GM12878 (cell line): Measurements from ENCODE around the gene SYNDIG1. TPM values are rescaled to one million over a fixed set of nuclear protein-coding genes. Genes with fewer than 3 reads are reported as not detected.

Experiments used
- ATAC-seq: fragments of 200-7000 bp; cut with Tn5 transposase; 3 replicates; pipeline ENCODE4 v1.9.1; 2020; ENCODE audit warnings: mild to moderate bottlenecking, moderate library complexity
- BruUV-seq: library from RNA; stranded (reverse); fragments of 400-500 nt; replicated peaks from 2 replicates; lab custom pipeline; 2021; lab: Mats Ljungman, UMichigan
- CTCF ChIA-PET: fragments of 300-600 bp; sonication (Branson Sonifier 250); formaldehyde crosslinking; extraction: SDS; loops from one replicate; lab custom pipeline; 2021; ENCODE audit warnings: inconsistent platforms; lab: Yijun Ruan, JAX
- POLR2A ChIA-PET: fragments of 350-600 bp; formaldehyde crosslinking; extraction: SDS; loops from one replicate; lab custom pipeline; 2021; ENCODE audit warnings: inconsistent platforms; lab: Charles Lee
- RAD21 ChIA-PET: fragments of 300-600 bp; sonication (Branson Sonifier 250); formaldehyde crosslinking; loops from one replicate; lab custom pipeline; 2023; ENCODE audit warnings: antibody characterized with exemption; ENCODE audit not compliant: unreplicated experiment; lab: Charles Lee
- SMC1A ChIA-PET: fragments of 300-600 bp; sonication (Branson Sonifier 250); formaldehyde crosslinking; loops from one replicate; lab custom pipeline; 2023; ENCODE audit not compliant: unreplicated experiment, uncharacterized antibody; lab: Charles Lee
- DNase-seq: peaks from one replicate; pipeline ENCODE4 v3.0.0-alpha.2; 2011; ENCODE audit warnings: low read depth, low spot score
- FAIRE-seq: peaks from 3 replicates; lab custom pipeline; 2011; peaks lifted over from hg19 to GRCh38; lab: Jason Lieb, UNC
- H2AFZ ChIP-seq: 2 replicates; pipeline ENCODE4 v1.6.0; 2011; ENCODE audit warnings: low read depth, low read length, control low read depth; ENCODE audit not compliant: control insufficient read depth
- H3K27ac ChIP-seq: 2 replicates; pipeline ENCODE4 v1.5.1; 2011; ENCODE audit warnings: control low read depth; ENCODE audit not compliant: control insufficient read depth, insufficient read depth
- H3K27me3 ChIP-seq, 2 experiments: replicated peaks in 1 of 2; 2 replicates each; pipeline versions ENCODE4 v1.6.0 to v1.6.1; 2011; ENCODE audit warnings: low read length in 1 of 2; ENCODE audit not compliant: control insufficient read depth in 2 of 2, insufficient read depth in 2 of 2
- H3K36me3 ChIP-seq, 2 experiments: 2 replicates each; pipeline ENCODE4 v1.5.1; 2011; ENCODE audit warnings: low read length in 1 of 2; ENCODE audit not compliant: control insufficient read depth in 2 of 2, insufficient read depth in 2 of 2
- H3K4me1 ChIP-seq: 2 replicates; pipeline ENCODE4 v1.6.1; 2011; ENCODE audit warnings: mild to moderate bottlenecking, low read length, moderate library complexity, mixed read lengths; ENCODE audit not compliant: control insufficient read depth, insufficient read depth
- H3K4me2 ChIP-seq: 2 replicates; pipeline ENCODE4 v1.6.0; 2011; ENCODE audit warnings: control low read depth; ENCODE audit not compliant: control insufficient read depth, insufficient read depth
- H3K4me3 ChIP-seq: fragments of 200-600 bp; sonication (generic); 2 replicates; pipeline ENCODE4 v1.5.1; 2016
- H3K79me2 ChIP-seq: 2 replicates; pipeline ENCODE4 v1.6.0; 2011; ENCODE audit warnings: low read length; ENCODE audit not compliant: control insufficient read depth, insufficient read depth
- H3K9ac ChIP-seq: 2 replicates; pipeline ENCODE4 v1.8.0; 2011; ENCODE audit warnings: low read length, control low read depth, mixed read lengths; ENCODE audit not compliant: control insufficient read depth, insufficient read depth
- H3K9me3 ChIP-seq: replicated peaks from 3 replicates; pipeline ENCODE4 v1.5.1; 2011; ENCODE audit warnings: mild to moderate bottlenecking, low read length; ENCODE audit not compliant: control insufficient read depth, insufficient read depth
- H4K20me1 ChIP-seq: 2 replicates; pipeline ENCODE4 v1.6.0; 2011; ENCODE audit not compliant: control insufficient read depth, insufficient read depth
- BMI1 ChIP-seq: fragments of 450-650 bp; IDR thresholded peaks from 2 replicates; pipeline ENCODE4 v1.6.1; 2016; ENCODE audit warnings: mild to moderate bottlenecking, moderate library complexity, borderline replicate concordance
- ETV6 ChIP-seq, 2 experiments: fragments of 450-650 bp in 1 of 2; IDR thresholded peaks in 1 of 2; conservative IDR thresholded peaks in 1 of 2; 2 replicates each; pipeline ENCODE4 v1.6.1; 2014; ENCODE audit warnings: antibody characterized with exemption in 1 of 2, borderline replicate concordance in 1 of 2, low read depth in 1 of 2, mild to moderate bottlenecking in 1 of 2, moderate library complexity in 1 of 2
- HDAC2 ChIP-seq: fragments of 200-600 bp; sonication (generic); IDR thresholded peaks from 2 replicates; pipeline ENCODE4 v1.6.1; 2017
- MTA2 ChIP-seq: fragments of 450-650 bp; IDR thresholded peaks from 2 replicates; pipeline ENCODE4 v1.6.1; 2016; ENCODE audit warnings: low read depth, mild to moderate bottlenecking, moderate library complexity
- NR2C2 ChIP-seq: IDR thresholded peaks from 2 replicates; pipeline ENCODE4 v1.6.1; 2011; ENCODE audit warnings: borderline replicate concordance, low read depth; ENCODE audit not compliant: control insufficient read depth, insufficient read length
- NR2F1 ChIP-seq: fragments of 450-650 bp; conservative IDR thresholded peaks from 2 replicates; pipeline ENCODE4 v1.6.1; 2017; ENCODE audit warnings: mild to moderate bottlenecking
- PKNOX1 ChIP-seq: fragments of 450-650 bp; IDR thresholded peaks from 2 replicates; pipeline ENCODE4 v1.6.1; 2016; ENCODE audit warnings: mild to moderate bottlenecking
- RBBP5 ChIP-seq: fragments of 200-600 bp; sonication (generic); conservative IDR thresholded peaks from 2 replicates; pipeline ENCODE4 v1.6.1; 2016
- RUNX3 ChIP-seq: IDR thresholded peaks from 2 replicates; pipeline ENCODE4 v1.6.1; 2012; ENCODE audit warnings: low read length, inconsistent platforms
- SIX5 ChIP-seq: IDR thresholded peaks from 2 replicates; pipeline ENCODE4 v1.6.1; 2011; ENCODE audit warnings: mild to moderate bottlenecking, low read depth, low read length, moderate library complexity; ENCODE audit not compliant: severe bottlenecking
- SRF ChIP-seq, 2 experiments: IDR thresholded peaks; 2 replicates each; pipeline ENCODE4 v1.6.1; 2011; ENCODE audit warnings: low read depth in 2 of 2, low read length in 2 of 2, mild to moderate bottlenecking in 1 of 2, moderate library complexity in 1 of 2
- STAT3 ChIP-seq: IDR thresholded peaks from 2 replicates; pipeline ENCODE4 v1.6.1; 2011; ENCODE audit warnings: low read depth, low read length, improper control_type of control experiment
- TARDBP ChIP-seq: IDR thresholded peaks from 2 replicates; pipeline ENCODE4 v1.6.1; 2016; ENCODE audit warnings: borderline replicate concordance
- TCF7 ChIP-seq: IDR thresholded peaks from 2 replicates; pipeline ENCODE4 v1.6.1; 2014; ENCODE audit warnings: antibody characterized with exemption, borderline replicate concordance
- ZBTB40 ChIP-seq: fragments of 450-650 bp; IDR thresholded peaks from 2 replicates; pipeline ENCODE4 v1.6.1; 2016; ENCODE audit warnings: mild to moderate bottlenecking, moderate library complexity, borderline replicate concordance
- ZNF217 ChIP-seq: fragments of 450-650 bp; IDR thresholded peaks from 2 replicates; pipeline ENCODE4 v1.6.1; 2017; ENCODE audit warnings: antibody characterized with exemption, mild to moderate bottlenecking
- ZNF384 ChIP-seq: IDR thresholded peaks from 2 replicates; pipeline ENCODE4 v1.6.1; 2012; ENCODE audit warnings: low read depth, mild to moderate bottlenecking, low read length, improper control_type of control experiment, borderline replicate concordance
- WGBS: methylation state at CpG from one replicate; pipeline ENCODE4 v1.1.6; 2016; ENCODE audit warnings: low lambda C conversion rate; ENCODE audit not compliant: insufficient replicate concordance, insufficient coverage; ENCODE audit errors: missing lambda C conversion rate; 5-methylcytosine and 5-hydroxymethylcytosine counted together
- in situ Hi-C: fragments of 300-500 bp; cut with MboI; formaldehyde crosslinking; loops from 9 replicates; pipeline ENCODE4 v1.14.3; 2018; ENCODE audit warnings: mixed read lengths
- intact Hi-C: fragments of 100-400 bp; cut with micrococcal nuclease; formaldehyde crosslinking; loops from one replicate; pipeline ENCODE4 v1.14.2; 2022; ENCODE audit not compliant: unreplicated experiment
- polyA plus RNA-seq, 11 experiments: library from polyadenylated mRNA; depleted of rRNA in 4 of 11; unstranded in 6 of 11; stranded (reverse) in 5 of 11; fragments of >200 nt; fragmentation: Nextera tagmentation in 4 of 11; fragmentation: Illumina TruSeq in 1 of 11; extraction: Ambion mirVana in 4 of 11; extraction: Trizol in 1 of 11; gene quantifications; 1 replicate in 1 of 11; 2 replicates in 10 of 11; pipeline versions ENCODE4 v1.2.1 to v1.2.3, GENCODE V29; 2011 to 2016; ENCODE audit warnings: inconsistent platforms in 2 of 11, missing spikeins in 2 of 11, low read depth in 1 of 11
- total RNA-seq, 4 experiments: library from RNA; depleted of rRNA in 3 of 4; stranded (reverse); fragments of >200 nt in 3 of 4; fragmentation: Illumina TruSeq in 1 of 4; extraction: Trizol in 1 of 4; gene quantifications; 2 replicates each; pipeline versions ENCODE4 v1.2.1 to v1.2.3, GENCODE V29; 2013 to 2021
- TF ChIP-seq, protein P1 (sequence below): fragments of 450-650 bp; IDR thresholded peaks from 2 replicates; pipeline ENCODE4 v1.6.1; 2018; ENCODE audit warnings: borderline replicate concordance, mild to moderate bottlenecking; ENCODE audit not compliant: partially characterized antibody

Gene SYNDIG1
- total and polyA plus RNA-seq, 10 of the 15 experiments (the other 5 are each of a cell fraction or from before 2014, with no cell fraction given), result not detected

DNA sequence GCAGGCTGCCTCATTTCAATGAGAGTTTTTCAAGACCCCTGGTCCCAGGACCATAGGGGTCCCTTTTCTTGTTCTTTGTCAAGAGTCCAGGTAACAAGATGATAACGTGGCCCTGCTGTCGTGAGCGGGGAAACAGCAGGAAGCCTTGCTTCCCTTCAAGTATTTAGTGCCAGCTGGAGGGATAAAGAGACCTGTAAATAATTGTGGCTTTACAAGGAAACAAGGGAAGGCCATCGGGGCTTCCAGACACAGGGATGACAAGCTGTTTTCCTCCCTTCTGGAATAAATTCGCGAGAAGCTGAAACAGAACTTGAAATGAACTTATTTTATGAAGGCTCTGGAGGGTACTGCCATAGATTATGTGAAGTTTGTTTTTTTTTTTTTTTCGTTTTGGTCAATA lies 163.2 kb downstream of the SYNDIG1 start:
- no peak overlapping the region for H3K27ac ChIP-seq
- no TSS peak for BruUV-seq

More for the DNA sequence above, 163.2 kb downstream of the SYNDIG1 start:
- H3K27me3 ChIP-seq, result peaks cover 0 to 4% of the 10 kb centered on the region in 2 experiments; a peak in 3 of 4 replicates
- DNase-seq, result no peak
- H4K20me1 ChIP-seq, result no peaks in the 10 kb centered on the region
- ChIA-PET CTCF (no interaction called here), POLR2A (no interaction called here), RAD21 (no interaction called here), SMC1A (no interaction called here)
- 31% methylated on average over 7 of the region's 7 CpGs for WGBS
- no peak overlapping the region for H3K4me2 ChIP-seq
- no peaks in the 10 kb centered on the region for H3K36me3 ChIP-seq
- no peaks in the 10 kb centered on the region for H3K4me1 ChIP-seq
- in situ Hi-C loops, result no loop called here
- no peaks in the 10 kb centered on the region for H3K9me3 ChIP-seq
- no peak overlapping the region for H3K9ac ChIP-seq
- H2AFZ ChIP-seq, result no peak overlapping the region
- H3K79me2 ChIP-seq, result no peaks in the 10 kb centered on the region
- H3K4me3 ChIP-seq, result no peak overlapping the region
- intact Hi-C loops, result no loop called here
- TF ChIP-seq BMI1 (no peak), TCF7 (no peak), TARDBP (no peak), PKNOX1 (no peak), STAT3 (no peak), MTA2 (no peak), NR2F1 (no peak), HDAC2 (no peak), ETV6 (conservative IDR thresholded peaks at IDR 0.05 in 1 of 2, IDR thresholded peaks at IDR 0.05 in 1 of 2; ENCODE audit: borderline replicate concordance in 1 of 2, low read depth in 1 of 2) (no peak), SRF (IDR thresholded peaks at IDR 0.05; ENCODE audit: low read depth in 2 of 2, low read length in 2 of 2) (no peak), RUNX3 (no peak), ZBTB40 (no peak), NR2C2 (no peak), RBBP5 (no peak), ZNF384 (no peak), SIX5 (no peak), ZNF217 (no peak)
- TF ChIP-seq, protein P1, sequence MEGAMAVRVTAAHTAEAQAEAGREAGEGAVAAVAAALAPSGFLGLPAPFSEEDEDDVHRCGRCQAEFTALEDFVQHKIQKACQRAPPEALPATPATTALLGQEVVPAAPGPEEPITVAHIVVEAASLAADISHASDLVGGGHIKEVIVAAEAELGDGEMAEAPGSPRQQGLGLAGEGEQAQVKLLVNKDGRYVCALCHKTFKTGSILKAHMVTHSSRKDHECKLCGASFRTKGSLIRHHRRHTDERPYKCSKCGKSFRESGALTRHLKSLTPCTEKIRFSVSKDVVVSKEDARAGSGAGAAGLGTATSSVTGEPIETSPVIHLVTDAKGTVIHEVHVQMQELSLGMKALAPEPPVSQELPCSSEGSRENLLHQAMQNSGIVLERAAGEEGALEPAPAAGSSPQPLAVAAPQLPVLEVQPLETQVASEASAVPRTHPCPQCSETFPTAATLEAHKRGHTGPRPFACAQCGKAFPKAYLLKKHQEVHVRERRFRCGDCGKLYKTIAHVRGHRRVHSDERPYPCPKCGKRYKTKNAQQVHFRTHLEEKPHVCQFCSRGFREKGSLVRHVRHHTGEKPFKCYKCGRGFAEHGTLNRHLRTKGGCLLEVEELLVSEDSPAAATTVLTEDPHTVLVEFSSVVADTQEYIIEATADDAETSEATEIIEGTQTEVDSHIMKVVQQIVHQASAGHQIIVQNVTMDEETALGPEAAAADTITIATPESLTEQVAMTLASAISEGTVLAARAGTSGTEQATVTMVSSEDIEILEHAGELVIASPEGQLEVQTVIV, result no peak
- ATAC-seq, result no peak
- no peak for FAIRE-seq
